Osteoblast (primary cell): ENCODE measurements around the gene AHNAK2. TPM values are rescaled to one million over a fixed set of nuclear protein-coding genes. Genes with fewer than 3 reads are reported as not detected.

ENCODE experiments used
- DNase-seq: peaks from one replicate; pipeline ENCODE4 v3.0.0; 2011; ENCODE audit warnings: low spot score, mixed read lengths; ENCODE audit not compliant: insufficient read length; ENCODE audit errors: missing footprints
- H2AFZ ChIP-seq: 2 replicates; pipeline ENCODE4 v1.6.0; 2011; ENCODE audit warnings: mild to moderate bottlenecking, low read length
- H3K27ac ChIP-seq: 2 replicates; pipeline ENCODE4 v1.5.1; 2011; ENCODE audit warnings: mild to moderate bottlenecking, low read depth, low read length, moderate library complexity
- H3K27me3 ChIP-seq: 2 replicates; pipeline ENCODE4 v1.6.0; 2012; ENCODE audit warnings: mild to moderate bottlenecking, control low read depth, inconsistent platforms, low read length, moderate library complexity; ENCODE audit not compliant: insufficient read depth
- H3K36me3 ChIP-seq: 2 replicates; pipeline ENCODE4 v1.5.1; 2011; ENCODE audit warnings: mild to moderate bottlenecking, low read length, control low read depth, moderate library complexity; ENCODE audit not compliant: insufficient read depth
- H3K4me1 ChIP-seq: 2 replicates; pipeline ENCODE4 v1.5.1; 2011; ENCODE audit warnings: mild to moderate bottlenecking, low read length, control low read depth, moderate library complexity; ENCODE audit not compliant: insufficient read depth
- H3K4me2 ChIP-seq: 2 replicates; pipeline ENCODE4 v1.6.0; 2011; ENCODE audit warnings: mild to moderate bottlenecking, low read length; ENCODE audit not compliant: insufficient read depth
- H3K4me3 ChIP-seq: fragments of 200-600 bp; sonication (generic); 3 replicates; pipeline ENCODE4 v1.5.1; 2012; ENCODE audit warnings: mild to moderate bottlenecking, low read length, inconsistent platforms; ENCODE audit not compliant: insufficient read depth
- H3K79me2 ChIP-seq: 2 replicates; pipeline ENCODE4 v1.6.0; 2012; ENCODE audit warnings: mild to moderate bottlenecking, low read length, control low read depth, inconsistent platforms; ENCODE audit not compliant: insufficient read depth
- H3K9me3 ChIP-seq: 2 replicates; pipeline ENCODE4 v1.5.1; 2011; ENCODE audit warnings: low read depth, low read length, control low read depth
- H4K20me1 ChIP-seq: 2 replicates; pipeline ENCODE4 v1.6.0; 2012; ENCODE audit warnings: mild to moderate bottlenecking, low read length, control low read depth; ENCODE audit not compliant: insufficient read depth
- CTCF ChIP-seq: IDR thresholded peaks from 2 replicates; pipeline ENCODE4 v1.5.1; 2011; ENCODE audit warnings: mild to moderate bottlenecking, low read depth, low read length, moderate library complexity; ENCODE audit errors: extremely low read depth
- total RNA-seq: library from RNA; depleted of rRNA; stranded (reverse); fragments of >200 nt; gene quantifications from 2 replicates; pipeline ENCODE4 v1.2.3, GENCODE V29; 2012

AHNAK2 gene
- total RNA-seq, 1 donor: 30.8 TPM

- no peaks in the 10 kb centered on the region for H3K36me3 ChIP-seq
- no peak overlapping the region for H3K4me2 ChIP-seq
- H3K79me2 ChIP-seq: peaks cover 4% of the 10 kb centered on the region
- no peak for DNase-seq
- no peaks in the 10 kb centered on the region for H3K27me3 ChIP-seq
- no peaks in the 10 kb centered on the region for H3K9me3 ChIP-seq
- H3K27ac ChIP-seq: no peak overlapping the region
- peaks cover 20% of the 10 kb centered on the region for H3K4me1 ChIP-seq
- no peak for TF ChIP-seq CTCF
- no peak overlapping the region for H3K4me3 ChIP-seq
- no peak overlapping the region for H2AFZ ChIP-seq
- H4K20me1 ChIP-seq: no peaks in the 10 kb centered on the region
These were observed 11.8 kb downstream of the AHNAK2 start for GRCh38 chr14:104966261-104966865.

DNA sequence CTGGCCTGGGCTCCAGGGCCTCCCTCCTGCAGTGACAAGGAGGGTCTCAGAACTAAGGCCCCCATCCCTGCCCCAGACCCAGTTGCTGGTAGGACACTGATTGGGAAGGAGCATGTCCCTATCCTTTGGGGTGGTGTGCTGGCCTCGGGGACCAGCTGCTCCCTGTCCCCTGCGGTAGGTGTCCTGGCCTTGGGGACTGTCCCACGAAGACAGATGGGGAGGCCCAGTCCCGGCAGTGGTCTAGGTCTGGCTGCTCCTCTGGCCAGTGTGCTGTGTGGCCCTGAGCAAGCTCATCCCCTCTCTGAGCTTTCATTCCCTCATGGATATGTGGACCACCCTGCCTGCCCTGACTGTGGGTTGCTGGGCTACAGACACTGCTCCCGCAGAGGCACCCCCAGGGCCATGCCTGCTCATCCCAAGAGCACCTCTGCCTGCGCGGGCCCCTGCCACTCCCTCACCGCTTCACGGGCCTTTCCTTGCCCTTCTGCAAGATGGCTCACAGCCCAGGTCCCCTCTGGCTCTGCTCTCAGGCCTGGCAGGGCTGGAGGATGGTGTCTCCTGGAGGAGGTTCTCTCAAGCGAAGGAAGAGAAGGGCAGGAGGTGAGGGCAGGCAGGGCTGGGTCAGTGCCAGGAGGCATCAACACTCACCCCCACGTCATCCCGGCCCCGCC, 12.5 kb downstream of the AHNAK2 start:
- Histone ChIP-seq H3K27ac (no peak overlapping the region), H3K9me3 (no peaks in the 10 kb centered on the region), H3K36me3 (no peaks in the 10 kb centered on the region), H2AFZ (no peak overlapping the region), H3K79me2 (peaks cover 4% of the 10 kb centered on the region), H3K4me2 (no peak overlapping the region), H4K20me1 (no peaks in the 10 kb centered on the region), H3K4me1 (peaks cover 15% of the 10 kb centered on the region), H3K4me3 (no peak overlapping the region), H3K27me3 (no peaks in the 10 kb centered on the region)
- TF ChIP-seq CTCF: no peak
- peak; percentile 73 for DNase-seq

- Histone ChIP-seq H2AFZ (no peak overlapping the region), H4K20me1 (no peaks in the 10 kb centered on the region), H3K36me3 (no peaks in the 10 kb centered on the region), H3K79me2 (peaks cover 4% of the 10 kb centered on the region), H3K4me2 (no peak overlapping the region), H3K9me3 (no peaks in the 10 kb centered on the region), H3K27ac (no peak overlapping the region), H3K27me3 (no peaks in the 10 kb centered on the region), H3K4me3 (no peak overlapping the region), H3K4me1 (peaks cover 12% of the 10 kb centered on the region)
- DNase-seq: peak; percentile 4
- TF ChIP-seq CTCF: no peak
These were observed 13.6 kb downstream of the AHNAK2 start for GRCh38 chr14:104964546-104964945.

DNA sequence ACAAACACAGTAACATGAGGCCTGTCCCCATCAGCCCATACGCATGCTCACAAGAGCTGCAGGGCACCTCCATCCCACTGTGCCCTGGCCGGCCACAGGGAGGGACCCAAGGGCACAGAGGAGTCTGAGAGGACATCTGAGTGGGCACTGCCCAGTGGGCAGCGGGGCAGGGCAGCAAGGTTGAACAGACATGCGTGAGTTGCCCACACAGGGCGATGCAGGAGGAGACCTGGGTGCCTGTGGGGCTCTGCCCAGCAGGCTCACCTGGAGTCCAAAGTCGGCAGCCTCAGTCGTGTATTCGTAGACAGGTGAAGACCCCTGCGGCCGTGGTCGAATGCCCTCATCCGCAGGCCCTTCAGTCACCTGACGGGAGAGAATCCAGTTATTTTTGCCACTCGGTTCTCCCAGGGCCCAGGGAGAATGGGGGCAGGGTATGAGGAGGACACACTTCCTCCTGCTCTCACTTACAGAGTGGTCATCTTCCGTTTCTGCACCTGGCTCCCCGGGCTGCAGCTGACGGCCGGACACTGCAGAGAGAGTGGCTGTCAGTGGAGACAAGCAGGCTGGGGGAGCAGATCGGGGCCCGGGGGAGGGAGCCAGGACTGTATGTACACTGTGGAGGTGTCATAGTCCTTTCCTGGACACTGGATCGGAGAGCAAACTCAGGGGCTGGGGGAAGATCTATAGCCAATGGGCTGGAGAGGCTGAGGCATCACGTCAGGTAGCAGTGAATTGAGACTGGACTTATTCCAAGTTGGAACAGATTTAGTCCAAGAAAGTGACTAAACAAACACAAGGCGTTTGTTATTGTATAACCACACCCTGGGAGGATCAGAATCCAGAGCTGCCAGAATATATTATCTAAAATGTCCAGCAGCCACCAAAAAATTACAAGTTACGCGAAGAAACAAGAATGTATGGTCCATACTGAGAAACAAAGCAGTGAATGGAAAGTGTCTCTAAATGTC, 20.7 kb downstream of the AHNAK2 start:
- Histone ChIP-seq H3K36me3 (no peaks in the 10 kb centered on the region), H3K4me3 (no peak overlapping the region), H2AFZ (no peak overlapping the region), H4K20me1 (no peaks in the 10 kb centered on the region), H3K27me3 (no peaks in the 10 kb centered on the region), H3K4me2 (no peak overlapping the region), H3K27ac (no peak overlapping the region), H3K79me2 (no peaks in the 10 kb centered on the region), H3K9me3 (no peaks in the 10 kb centered on the region), H3K4me1 (no peaks in the 10 kb centered on the region)
- no peak for TF ChIP-seq CTCF
- DNase-seq: peak; percentile 58
